Breast epithelium (tissue), 3 donors: ENCODE results near the gene EFNA4.

ENCODE experiments used
- POLR2AphosphoS5 ChIP-seq, 3 donors: sonication (generic); formaldehyde crosslinking; IDR thresholded peaks; one replicate each; pipeline ENCODE4 v1.6.1; 2017; ENCODE audit warnings: antibody characterized with exemption in 3 of 3
- TF ChIP-seq, protein P1 (sequence below), 3 donors: fragments of 450-650 bp; IDR thresholded peaks; one replicate each; pipeline ENCODE4 v1.5.1; 2016 to 2017; ENCODE audit warnings: antibody characterized with exemption in 3 of 3, mild to moderate bottlenecking in 3 of 3, moderate library complexity in 3 of 3

DNA sequence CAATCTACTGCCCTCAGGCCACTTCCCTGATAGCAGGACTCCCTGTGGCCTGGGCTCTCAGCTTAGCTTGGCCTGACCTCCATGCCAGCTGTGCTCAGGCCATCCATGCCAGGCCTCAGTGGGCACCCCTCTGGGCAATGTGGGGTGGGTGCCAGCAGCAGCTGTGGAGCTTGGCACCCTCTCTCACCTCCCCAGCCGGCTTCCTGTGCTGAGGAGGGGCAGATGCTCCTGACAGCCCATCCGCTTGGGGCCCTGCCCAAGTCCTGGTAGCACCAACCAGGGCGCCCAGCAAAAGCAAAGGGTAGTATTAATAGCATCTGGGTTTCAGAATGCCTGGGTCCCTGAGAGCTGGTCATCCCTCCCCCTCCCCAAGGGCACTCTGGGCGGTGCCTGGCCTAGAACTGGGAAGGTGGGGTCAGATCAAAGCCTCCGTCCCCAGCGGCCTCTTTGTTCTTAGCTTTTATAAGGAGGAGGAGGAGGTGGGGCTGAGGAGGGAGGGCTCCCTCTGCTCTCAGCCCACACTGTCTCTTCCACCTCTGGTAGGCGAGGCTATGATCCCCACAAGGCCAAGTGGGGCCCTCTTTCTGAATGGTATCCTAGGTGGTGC, 6.1 kb downstream of the EFNA4 start:
- TF ChIP-seq, protein P1, sequence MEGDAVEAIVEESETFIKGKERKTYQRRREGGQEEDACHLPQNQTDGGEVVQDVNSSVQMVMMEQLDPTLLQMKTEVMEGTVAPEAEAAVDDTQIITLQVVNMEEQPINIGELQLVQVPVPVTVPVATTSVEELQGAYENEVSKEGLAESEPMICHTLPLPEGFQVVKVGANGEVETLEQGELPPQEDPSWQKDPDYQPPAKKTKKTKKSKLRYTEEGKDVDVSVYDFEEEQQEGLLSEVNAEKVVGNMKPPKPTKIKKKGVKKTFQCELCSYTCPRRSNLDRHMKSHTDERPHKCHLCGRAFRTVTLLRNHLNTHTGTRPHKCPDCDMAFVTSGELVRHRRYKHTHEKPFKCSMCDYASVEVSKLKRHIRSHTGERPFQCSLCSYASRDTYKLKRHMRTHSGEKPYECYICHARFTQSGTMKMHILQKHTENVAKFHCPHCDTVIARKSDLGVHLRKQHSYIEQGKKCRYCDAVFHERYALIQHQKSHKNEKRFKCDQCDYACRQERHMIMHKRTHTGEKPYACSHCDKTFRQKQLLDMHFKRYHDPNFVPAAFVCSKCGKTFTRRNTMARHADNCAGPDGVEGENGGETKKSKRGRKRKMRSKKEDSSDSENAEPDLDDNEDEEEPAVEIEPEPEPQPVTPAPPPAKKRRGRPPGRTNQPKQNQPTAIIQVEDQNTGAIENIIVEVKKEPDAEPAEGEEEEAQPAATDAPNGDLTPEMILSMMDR (IDR thresholded peaks at IDR 0.05) = no peak
- no peak for TF ChIP-seq POLR2AphosphoS5 (IDR thresholded peaks at IDR 0.05)
